GM21390 (cell line): ENCODE data around the gene MED12L.

Source experiments
- ATAC-seq: cut with Tn5 transposase; IDR thresholded peaks from one replicate; pipeline ENCODE4 v1.9.1; 2021; ENCODE audit not compliant: unreplicated experiment

The MED12L gene

GRCh38 chr3:151135541-151136337, 50.3 kb downstream of the MED12L start:
- ATAC-seq: peak; percentile 58

- no peak for ATAC-seq
These were observed 57.5 kb downstream of the MED12L start for GRCh38 chr3:151142929-151143328.

DNA sequence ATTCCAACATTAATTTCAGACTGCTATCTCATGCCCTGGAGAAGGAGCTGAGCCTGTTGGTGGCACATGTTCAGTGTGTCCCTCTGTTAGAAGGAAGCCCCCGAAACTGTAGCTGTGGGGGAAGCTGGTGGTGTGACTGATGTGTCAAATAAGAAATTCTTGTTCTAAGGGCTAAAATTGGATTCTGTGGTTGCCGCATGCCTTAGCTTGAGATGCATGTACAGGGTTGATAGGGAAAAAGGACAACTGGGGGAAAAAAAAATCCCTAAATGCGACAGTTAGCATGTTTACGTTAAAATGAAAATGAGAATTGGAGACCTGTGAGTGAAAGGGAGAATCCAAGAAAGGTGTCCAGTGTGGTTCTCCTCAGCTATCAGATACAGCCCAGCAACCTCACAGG, 58.6 kb downstream of the MED12L start:
- no peak for ATAC-seq

GRCh38 chr3:151144760-151145159, 59.3 kb downstream of the MED12L start:
- ATAC-seq: no peak

DNA sequence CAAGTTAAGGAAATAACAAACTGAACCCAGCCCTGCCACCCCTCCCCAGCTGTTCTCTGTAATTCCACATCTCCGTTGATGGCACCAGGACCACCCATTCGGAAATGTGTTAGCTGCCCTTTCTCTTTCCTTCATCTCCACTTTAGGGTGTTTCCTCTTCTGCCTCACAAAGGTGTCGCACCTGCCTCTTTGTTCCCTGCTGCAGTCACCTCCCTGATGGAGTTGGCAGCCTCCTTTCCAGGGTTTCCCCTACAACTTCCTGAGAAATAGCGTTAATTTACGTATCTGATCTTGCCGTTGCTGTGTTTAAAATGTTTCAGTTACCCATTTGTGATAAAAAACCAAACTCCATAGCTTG, 60.2 kb downstream of the MED12L start:
- ATAC-seq: no peak

DNA sequence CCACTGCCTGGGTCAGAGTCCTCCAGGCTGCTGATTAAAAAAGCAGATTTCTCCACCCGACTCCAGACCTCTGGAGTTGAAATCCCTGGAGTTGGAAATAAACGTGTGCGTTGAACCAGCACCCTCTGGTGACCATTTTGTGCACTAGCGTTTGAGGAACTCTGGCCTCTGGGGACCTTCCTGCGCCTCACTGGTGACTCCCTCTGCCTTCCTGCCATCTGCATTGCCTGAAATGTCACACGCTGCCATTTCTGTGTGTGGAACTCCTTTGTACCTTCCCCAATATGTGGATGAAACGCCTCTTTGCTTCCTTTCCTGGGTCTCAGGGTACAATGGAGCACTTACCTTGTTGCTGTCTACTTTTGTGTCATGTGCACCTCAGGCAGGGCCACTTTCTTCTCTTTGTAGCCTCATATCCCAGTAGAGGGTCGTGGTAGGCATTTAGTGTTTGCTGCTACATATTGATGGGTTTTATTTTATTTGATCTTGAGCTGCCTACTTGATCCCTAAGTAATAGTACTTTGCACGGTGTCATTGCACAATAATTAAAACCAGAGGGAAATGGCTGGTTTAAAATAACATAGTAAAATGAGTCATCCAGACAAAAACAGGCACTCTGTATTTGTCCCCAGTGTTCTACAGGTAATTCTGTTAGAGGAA, 60.7 kb downstream of the MED12L start:
- peak; percentile 90 for ATAC-seq

GRCh38 chr3:151146731-151147091, 61.2 kb downstream of the MED12L start:
- ATAC-seq: no peak

DNA sequence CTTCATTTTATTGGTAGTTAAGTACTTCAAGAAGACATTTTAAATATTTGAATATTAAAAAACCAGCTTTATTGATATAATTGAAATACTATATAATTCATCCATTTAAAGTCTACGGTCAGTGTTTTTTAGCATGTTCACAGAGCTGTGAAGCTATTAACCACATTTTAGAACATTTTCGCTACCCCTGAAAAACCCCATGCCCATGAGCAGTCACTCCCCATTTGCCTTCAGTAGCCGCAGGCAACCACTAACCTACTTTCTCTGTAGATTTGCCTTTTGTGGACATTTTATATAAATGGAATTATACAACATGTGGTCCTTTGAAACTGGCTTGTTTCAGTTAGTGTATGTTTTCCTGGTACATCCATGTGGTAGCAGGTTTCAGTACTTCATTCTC, 61.8 kb downstream of the MED12L start:
- ATAC-seq: no peak

- ATAC-seq: no peak
These were observed 67.1 kb downstream of the MED12L start for GRCh38 chr3:151152455-151153079.

GRCh38 chr3:151154566-151154965, 69.1 kb downstream of the MED12L start:
- ATAC-seq: no peak

GRCh38 chr3:151155409-151156128, 70.1 kb downstream of the MED12L start:
- no peak for ATAC-seq

DNA sequence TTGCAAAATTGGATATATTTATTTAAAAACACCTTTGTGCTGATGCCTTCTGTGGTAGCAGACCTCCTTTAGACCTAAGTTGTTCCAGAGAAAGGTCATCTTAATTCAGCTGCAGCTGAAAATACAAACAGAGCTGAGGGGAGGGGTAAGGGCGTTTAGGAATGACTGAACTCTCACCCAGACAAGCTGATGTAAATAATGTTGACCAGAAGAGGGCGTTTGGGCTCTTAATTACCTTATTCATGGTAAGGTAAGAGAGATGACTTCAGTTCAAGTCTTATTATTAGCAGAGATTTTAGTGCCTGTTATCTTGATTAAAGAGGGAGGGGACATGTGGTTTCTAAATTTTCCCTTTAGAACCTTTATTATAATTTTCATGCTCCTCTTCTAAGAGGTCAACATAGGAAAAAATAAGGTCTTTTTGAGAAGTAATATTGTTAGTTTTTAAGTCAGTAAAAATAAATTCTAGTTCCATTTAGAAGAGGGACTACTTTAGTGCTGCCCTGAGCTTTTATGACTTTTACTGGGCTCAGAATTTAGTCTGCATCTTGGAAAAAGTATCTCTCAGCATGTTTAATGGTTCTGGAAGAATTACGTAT, 71.3 kb downstream of the MED12L start:
- peak; percentile 72 for ATAC-seq

GRCh38 chr3:151159806-151160205, 74.3 kb downstream of the MED12L start:
- no peak for ATAC-seq

DNA sequence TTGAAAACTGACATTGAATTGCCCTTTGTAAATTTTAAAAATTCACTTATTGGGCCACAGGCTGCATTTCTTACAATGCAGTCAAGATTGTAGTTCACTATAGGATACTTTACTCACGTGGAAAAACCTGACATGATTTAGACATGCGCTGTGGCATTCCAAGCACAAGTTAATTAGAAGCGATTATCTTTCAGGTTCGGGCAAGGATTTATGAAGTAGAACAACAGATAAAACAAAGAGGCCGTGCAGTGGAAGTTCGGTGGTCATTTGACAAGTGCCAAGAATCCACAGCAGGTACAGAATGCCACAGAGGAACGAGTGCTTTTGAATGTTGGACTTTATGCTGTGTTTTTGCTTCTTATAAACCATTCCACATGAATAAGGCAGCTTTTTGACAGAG, 79.8 kb downstream of the MED12L start:
- no peak for ATAC-seq

DNA sequence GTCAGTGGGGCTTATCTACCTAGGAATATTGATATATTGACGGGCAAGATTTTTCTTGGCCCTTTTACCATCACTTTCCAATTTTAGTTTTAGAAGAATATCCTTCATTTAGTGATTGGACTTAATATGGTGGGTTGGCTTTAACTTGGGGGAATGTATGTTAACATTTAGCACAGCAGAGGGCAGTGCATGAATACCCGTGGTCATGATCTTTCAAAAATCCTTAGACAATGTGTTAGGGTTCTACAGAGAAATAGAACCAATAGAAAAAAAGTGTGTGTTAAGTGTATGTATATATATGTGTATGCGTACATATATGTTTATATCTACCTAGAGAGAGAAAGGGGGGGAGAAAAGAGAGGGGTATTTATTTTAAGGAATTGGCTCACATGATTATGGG, 80.7 kb downstream of the MED12L start:
- no peak for ATAC-seq

- peak; percentile 52 for ATAC-seq
These were observed 83.0 kb downstream of the MED12L start for GRCh38 chr3:151168269-151169094.

DNA sequence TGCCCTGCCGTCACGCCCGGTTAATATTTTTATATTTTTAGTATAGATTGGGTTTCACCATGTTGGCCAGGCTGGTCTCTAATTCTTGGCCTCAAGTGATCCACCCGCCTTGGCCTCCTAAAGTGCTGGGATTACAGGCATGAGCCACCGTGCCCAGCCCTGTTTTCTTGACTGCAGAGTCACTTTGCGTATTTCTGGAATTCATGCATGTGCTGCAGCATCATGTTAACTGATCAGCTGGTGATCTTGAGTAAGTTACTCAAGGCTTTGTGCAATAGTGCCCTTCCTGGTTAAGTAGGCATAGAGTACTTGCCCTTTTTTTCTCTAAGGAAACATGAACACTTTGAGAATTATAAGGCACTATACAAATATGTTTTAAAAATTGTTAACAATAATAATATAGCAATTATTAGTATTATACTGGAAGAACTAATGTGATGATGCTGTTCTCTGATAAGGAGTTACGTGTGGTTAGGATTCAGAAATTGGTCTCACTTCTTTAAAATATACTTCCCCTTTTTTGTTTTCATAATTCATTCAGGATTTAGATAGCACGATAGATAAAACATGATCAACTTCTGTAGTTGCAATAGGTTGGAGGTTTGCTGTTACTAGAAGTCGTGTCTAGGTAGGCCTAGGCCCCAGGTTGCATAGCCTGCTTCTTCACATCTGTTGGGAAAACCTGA, 83.9 kb downstream of the MED12L start:
- peak; percentile 42 for ATAC-seq

DNA sequence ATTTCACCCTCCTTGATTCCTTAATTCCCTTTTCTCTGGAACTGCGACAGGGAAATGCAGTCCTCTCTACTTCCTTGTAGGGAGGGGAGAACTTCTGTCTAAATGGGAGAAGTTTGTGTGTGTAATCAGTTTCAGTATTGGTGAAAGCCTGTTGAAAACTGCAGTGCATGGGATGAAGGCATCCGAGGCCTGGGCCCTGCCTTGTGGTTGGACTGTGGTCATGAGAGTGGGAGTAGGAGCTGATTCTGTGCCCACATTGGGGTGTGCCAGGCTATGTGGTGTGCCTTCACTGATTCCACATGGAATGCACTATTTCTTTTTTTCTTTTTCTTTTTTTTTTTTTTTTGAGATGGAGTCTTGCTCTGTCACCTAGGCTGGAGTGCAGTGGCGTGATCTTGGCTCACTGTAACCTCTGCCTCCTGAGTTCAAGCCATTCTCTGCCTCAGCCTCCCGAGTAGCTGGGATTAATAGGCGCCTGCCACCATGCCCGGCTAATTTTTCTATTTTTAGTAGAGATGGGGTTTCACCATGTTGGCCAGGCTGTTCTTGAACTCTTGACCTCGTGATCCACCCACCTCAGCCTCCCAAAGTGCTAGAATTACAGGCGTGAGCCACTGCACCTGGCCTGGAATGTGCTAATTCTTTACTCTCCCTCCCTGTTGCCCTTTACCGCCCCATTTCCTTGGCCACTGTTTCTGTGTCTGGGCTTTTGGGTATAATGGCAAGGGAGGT, 84.7 kb downstream of the MED12L start:
- ATAC-seq: peak; percentile 31

DNA sequence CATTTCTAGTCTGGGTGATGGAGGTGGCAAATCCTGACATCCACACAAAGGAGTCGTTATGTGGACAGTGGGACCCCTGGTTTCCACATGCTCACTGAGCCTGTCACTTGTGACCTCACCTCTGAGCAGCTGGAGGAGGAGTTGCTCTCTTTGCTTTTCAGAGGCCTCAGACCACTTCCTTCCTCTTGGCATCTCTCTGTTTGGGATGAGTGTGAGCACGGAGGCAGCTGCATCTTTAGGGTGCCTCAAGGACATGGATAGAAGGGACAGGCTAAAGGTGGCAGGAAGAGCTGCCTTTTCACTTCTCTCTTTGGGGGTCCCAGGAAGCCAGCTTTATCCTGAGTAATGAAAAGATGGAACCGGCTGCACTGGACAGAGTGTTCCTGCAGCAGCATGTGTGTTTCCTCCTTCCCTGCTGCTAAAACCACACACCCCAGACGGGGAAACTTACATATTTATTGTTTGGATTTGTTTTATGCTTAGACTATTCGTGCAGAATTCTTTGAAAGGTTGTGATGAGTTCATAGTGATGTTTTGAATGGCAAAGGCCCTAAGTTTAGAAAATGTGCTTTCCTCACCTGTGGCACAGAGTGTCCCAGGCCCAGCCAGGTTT, 85.8 kb downstream of the MED12L start:
- peak; percentile 58 for ATAC-seq
